HG03139 (cell line): ENCODE results near the gene HDGFL2.

ENCODE experiments used
- ATAC-seq: cut with Tn5 transposase; IDR thresholded peaks from one replicate; pipeline ENCODE4 v1.9.1; 2021; ENCODE audit not compliant: unreplicated experiment

The HDGFL2 gene

DNA sequence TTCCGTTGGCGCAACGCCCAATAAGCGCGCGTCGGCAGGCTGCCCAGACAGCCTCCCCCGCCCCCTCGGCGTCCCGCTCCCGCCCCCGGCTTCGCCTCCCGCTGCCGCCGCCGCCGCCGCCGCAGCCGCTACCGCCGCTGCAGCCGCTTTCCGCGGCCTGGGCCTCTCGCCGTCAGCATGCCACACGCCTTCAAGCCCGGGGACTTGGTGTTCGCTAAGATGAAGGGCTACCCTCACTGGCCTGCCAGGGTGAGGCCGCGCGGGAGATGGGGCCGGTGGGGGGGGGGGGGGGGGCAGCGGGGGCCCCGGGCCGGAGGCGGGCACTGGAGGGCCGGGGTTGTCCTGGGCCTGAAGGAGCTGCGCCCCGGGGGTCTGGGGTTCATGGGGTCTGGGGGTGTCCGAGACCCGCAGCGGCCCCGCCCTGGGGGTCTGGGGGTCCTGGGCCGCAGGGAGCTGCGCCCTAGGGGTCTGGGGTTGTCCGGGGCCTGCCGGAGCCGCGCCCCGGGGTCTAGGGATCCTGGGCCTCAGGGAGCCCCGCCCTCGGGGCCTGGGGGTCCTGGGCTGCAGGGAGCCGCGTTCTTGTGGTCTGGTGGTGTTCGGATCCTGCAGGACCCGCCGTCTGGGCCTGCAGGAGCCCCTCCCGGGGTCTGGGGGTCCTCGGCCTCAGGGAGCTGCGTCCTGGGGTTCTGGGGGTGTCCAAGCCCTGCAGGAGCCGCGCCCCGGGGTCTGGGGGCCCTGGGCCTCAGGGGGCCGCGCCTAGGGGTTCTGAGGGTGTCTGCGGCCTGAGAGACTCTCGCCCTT is at the start of gene HDGFL2:
TSS of gene HDGFL2 (plus strand) at position 124 of the 801 bp plus-strand sequence. CDS start at position 178, 54 bp downstream.
- no peak for ATAC-seq

DNA sequence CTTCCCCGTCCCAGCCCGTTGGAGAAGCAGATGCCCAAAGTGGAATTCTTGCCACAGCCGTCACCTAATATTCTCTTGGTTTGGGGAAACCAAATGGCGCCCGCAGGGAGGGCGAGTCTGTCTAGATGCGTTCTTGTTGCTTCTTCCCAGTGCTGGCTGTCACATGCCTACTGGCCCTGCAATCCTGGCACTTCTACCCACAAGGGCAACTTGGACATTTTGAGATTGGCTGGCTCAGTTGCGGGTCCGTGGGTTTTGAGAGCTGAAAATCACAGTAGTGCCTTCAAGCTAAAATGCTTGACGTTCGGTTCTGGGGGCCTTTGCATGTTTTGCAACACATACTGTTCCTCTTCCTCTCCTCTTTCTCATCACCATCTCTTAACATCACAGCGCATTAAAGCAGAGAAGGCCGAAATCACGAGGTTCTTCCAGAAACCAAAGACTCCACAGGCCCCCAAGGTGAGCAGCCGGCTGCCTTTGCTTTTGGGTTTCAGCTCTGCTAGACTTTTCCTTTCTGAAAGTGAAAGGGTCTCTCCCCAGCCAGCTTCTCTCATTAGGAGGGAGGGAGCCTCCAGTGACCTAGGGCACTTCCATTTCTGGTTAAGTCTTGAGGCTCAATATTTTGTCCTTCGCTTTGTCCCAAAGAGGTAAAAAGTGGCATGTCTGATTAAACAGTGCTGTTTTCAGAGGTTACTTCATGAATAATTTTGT is 48.5 kb upstream of the HDGFL2 start:
- ATAC-seq: no peak

DNA sequence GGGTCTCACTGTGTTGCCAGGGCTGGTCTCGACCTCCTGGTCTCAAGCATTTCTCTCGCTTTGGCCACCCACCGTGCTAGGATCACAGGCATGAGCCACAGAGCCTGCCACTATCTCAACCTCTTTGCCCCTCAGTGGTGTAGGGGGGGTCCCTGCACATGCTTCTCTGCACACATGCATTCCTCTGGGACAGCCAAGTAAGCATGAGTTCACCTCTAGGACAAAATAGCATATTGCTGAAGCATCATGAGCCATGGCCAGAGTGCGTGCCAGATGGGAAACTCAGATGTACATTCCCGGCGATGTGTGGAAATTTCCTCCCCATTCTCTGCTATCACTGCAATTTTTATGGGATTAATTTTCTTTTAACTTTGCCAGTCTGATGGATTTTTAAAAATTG is 46.6 kb upstream of the HDGFL2 start:
- ATAC-seq: no peak

DNA sequence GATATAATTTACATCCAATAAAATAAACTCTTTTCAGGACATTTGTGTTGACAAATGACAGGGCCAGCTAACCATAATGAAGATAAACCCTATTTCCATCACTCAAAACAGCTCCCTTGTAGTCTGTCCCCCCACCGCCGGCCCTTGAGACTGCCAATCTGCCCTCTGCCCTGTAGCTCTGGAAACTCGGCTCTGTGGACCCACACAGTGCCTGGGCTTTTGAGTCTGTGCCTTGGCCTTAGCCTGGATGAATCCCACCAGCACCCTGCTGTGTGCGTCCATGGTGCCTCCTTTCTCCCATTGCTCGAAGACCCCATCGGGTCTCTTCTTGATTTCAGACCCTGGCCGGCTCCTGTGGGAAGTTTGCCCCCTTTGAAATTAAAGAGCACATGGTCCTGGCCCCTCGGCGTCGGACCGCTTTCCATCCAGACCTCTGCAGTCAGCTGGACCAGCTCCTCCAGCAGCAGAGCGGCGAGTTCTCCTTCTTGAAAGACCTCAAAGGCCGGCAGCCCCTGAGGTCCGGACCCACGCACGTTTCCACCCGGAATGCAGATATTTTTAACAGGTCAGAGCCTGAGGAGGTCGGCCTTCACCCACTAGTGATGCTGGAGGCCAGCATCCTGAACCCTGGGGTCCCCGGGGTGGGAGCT is 43.6 kb upstream of the HDGFL2 start:
- no peak for ATAC-seq

DNA sequence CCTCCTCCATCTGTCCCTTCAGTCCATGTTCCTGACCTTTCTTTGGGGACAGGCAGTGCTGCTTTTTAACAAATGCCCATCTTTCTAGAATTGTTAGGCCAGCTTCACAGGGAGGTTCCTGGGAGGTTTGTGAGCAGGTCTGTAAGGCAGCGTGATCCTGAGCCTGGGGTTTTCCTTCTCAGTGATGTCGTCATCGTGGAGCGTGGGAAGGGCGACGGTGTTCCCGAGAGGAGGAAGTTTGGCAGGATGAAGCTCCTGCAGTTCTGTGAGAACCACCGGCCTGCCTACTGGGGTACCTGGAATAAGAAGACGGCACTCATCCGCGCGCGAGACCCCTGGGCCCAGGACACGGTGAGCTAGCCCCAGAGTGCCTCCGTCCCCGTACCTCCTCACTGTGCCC is 42.8 kb upstream of the HDGFL2 start:
- no peak for ATAC-seq

DNA sequence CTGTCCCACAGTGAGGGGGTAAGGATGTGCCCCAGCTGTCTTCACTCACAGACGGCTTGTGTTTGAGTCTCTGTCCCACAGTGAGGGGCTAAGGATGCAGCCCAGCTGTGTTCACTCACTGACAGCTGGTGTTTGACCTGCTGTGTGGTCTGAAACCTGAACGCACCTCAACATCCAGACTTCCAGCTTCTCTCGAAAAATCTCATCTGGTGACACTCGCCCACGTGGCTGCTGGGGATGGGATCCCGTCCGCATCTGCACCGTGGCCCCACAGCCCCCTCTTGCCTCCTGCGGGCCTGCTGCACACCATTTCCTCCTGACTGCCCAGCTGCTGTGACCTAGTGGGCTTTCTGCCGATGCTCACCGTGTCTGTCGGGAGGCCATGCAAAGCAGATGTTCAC is 42.3 kb upstream of the HDGFL2 start:
- ATAC-seq: no peak

DNA sequence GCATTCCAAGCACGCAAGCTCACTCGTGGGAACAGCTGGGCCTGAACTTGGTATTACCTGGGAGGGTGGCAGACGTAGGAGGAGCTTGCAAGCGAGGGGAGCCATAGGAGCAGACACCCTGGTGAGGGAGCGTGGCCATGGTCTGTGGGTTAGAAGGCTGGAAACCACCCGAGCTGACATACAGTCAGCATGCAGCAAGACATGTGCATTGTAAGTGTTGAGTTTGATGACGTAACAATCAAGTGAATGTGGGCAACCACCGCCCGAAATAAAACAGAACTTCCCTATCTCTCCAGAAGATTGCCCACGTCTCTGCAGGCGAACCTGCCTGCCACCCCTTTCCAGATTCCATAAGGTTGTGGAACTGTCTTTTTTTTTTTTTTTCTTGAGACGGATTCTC is 41.3 kb upstream of the HDGFL2 start:
- ATAC-seq: no peak

DNA sequence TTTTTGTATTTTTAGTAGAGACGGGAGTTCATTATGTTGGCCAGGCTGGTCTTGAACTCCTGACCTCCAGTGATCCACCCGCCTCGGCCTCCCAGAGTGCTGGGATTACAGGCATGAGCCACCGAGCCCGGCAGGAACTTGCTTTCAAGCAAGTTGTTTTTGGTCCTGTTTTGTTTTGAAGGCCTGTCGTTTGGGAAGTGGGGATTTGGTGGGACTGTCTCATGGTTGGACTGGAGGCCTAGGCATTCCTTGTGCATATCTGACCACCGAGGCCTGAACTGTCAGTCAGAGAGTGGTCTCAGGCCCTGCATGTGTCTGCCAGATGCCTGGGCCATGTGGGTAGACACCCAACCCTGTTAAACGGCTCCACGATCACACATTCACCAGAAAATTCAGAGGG is 40.8 kb upstream of the HDGFL2 start:
- no peak for ATAC-seq

DNA sequence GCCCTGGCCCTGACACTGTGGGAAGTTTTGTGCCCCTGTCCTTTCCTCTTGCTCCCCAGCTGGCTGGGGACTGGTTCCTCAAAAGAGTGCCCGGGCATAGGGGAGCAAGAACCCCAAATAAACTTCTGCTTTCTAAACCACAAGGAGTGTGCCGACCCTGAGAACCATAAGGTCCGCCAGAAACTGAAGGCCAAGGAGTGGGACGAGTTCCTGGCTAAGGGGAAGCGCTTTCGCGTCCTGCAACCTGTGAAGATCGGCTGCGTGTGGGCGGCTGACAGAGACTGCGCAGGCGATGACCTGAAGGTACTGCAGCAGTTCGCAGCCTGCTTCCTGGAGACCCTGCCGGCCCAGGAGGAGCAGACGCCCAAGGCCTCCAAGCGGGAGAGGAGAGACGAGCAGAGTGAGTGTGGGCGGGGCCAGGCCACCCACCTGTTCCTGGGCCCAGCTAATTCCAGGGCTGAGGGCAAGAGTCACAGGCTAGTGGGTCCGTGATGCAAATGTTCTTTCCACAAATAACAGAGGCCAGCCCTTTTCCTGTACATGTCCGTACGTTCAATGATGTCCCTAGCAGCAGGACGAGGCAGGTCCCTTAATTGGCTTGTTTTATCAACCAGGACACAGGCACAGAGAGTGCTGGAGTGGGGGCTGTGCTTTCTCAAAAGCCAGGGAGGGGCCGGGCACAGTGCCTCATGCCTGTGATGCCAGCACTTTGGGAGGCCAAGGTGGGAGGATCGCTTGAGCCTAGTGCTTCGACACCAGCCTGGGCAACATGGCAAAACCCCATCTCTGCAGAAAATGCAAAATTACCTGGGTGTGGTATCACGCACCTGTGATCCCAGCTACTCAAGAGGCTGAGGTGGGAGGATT is 40.1 kb upstream of the HDGFL2 start:
- ATAC-seq: no peak

DNA sequence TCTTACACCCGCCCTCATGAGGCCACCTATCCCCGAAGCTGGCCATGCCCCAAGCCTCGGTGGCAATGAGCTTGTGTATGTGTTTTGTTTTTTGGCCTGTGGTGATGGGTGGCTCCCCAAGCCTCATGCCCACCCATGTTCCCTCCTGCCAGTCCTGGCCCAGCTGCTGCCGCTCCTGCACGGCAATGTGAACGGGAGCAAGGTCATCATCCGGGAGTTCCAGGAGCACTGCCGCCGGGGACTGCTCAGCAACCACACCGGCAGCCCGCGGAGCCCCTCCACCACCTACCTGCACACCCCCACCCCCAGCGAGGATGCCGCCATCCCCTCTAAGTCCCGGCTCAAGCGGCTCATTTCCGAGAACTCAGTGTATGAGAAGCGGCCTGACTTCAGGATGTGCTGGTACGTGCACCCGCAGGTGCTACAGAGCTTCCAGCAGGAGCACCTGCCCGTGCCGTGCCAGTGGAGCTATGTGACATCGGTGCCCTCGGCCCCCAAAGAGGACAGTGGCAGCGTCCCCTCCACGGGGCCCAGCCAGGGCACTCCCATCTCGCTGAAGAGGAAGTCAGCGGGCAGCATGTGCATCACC is 39.1 kb upstream of the HDGFL2 start:
- no peak for ATAC-seq

DNA sequence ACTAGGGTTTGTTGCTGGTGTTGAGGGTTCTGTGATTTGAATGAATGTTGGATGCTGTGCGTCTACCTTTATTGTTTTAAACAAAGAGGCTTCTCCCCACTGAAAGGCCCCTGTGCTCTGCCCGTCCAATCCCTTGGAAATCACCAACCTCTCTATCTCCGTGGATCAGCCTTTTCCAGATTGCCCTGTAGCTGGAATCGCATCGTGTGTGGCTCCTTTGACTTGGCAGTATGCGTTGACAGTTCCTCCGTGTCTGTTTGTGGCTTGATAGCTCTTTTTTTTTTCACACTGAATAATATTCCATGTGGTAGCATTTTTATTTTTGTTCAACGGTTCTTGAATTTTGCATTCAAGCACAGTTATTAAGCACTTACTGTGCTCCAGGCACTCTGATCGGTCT is 37.7 kb upstream of the HDGFL2 start:
- no peak for ATAC-seq

DNA sequence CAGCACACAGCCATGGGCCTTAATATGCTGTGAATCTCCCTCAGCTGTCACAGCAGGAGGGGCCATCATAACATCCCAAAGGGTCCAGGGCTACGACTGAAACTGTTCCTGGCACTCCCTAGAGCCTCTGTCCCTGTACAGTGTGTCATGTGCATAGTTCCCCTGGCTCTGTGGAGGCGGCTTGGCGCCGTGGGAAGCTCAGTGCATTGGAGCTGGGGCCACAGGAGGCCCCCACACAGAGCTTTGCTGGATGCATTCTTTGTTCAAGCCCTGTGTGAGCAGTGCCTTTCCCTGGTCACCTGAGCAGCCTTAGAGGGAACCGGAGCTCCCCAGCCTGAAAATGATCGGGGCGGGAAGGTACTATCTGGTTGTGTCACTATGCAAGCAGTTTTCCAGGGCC is 35.9 kb upstream of the HDGFL2 start:
- no peak for ATAC-seq

DNA sequence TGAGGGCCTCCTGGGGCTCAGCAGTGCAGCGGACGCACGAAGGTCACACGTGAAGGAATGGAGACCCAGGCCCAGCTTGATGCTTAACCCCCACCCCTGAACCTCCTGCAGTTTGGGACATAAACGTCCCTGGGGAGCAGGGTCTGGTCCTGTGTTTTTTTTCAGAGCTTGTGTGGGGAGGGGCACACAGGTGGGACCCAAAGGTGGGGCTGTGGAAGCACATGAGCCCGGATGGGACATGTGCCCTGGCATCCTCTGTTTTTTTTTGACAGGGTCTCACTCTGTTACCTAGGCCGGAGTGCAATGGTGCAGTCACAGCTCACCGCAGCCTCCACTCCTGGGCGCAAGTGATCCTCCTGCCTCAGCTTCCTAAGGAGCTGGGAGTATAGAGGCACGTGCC is 35.0 kb upstream of the HDGFL2 start:
- ATAC-seq: no peak

DNA sequence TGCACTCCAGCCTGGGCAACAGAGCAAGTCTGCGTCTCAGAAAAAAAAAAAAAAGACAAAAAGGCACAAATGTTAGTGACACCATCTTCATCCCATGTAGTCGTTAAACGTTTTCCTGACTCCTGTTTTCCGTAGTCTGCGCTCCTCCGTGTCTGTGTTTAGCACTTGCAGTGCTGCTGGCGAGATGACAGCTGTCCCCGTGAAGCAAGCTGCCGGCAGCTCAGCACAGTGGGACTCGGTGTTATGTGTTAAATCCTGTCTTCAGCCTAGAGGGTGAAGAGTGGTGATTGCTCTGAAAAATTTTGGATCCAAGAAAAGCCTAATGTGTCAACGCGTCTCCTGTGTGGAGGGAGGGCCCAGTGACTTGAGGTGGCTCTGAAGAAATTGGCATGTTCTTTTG is 32.9 kb upstream of the HDGFL2 start:
- no peak for ATAC-seq

DNA sequence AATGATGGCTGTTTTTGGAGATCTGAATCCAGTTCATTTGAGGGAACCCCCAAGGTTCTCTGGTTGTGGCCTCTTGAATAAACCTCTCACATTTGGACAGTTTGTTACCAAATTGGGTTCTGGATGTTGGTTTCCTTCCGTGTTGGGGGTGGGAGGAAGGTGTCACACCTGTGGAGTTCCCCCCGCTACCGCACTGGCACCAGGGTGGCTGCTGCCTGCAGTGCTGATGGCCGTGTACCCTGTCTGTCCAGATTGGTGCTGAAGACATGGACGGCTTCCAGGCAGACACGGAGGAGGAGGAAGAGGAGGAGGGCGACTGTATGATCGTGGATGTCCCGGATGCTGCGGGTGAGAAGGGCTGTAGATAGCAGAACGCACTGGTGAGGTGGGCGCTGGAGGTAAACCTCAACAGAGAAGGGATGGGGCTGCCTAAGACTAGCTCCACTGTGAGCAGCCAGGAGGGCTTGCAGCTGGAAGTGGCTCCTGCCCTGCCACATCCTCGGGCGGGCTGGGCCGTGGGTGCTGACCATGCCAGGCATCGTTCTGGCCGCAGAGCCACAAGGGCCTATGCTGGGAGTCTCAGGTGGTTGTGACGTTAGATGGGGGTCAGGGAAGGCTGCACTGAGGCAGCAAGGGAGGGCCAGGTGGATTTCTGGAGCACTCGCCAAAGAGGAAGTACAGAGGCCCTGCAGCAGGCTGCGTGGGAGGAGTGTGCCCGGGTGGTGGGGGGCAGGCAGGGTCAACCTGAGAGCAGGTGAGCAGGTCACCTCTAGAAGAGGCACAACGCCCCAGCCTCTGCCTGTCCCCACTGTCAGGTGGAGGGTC is 29.9 kb upstream of the HDGFL2 start:
- ATAC-seq: no peak

DNA sequence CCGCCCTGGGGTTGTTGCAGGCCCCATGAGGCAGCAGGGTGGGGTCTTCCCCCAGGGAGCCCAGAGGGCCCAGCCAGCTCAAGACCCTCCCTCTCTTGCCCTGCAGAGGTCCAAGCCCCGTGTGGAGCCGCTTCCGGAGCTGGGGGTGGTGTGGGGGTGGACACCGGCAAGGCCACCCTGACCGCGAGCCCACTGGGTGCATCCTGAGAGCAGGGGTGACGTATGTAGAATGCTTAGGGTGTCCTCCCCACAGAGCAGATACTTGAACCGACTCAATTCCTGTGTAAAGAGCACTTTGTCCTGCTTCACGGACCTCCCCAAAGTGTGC is 29.3 kb upstream of the HDGFL2 start:
- ATAC-seq: no peak

DNA sequence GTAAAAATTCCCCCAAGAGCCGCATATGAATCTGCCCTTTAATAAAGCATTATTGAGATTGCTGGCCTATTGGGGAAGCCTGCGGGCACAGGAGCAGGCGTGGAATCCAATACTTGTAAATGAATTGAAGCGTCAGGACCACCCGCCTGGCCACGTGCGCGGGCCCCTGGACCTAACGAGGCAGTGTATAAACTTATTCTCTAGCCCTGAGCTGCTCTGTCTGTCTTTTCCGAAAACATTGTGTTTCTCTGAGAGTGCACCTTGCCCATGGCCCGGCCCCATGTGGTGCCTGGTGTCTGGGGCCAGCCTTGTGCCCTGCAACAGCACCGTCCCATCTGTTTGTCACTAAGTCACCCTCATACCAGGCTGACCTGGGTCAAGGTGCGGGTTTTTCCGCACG is 28.9 kb upstream of the HDGFL2 start:
- ATAC-seq: no peak

DNA sequence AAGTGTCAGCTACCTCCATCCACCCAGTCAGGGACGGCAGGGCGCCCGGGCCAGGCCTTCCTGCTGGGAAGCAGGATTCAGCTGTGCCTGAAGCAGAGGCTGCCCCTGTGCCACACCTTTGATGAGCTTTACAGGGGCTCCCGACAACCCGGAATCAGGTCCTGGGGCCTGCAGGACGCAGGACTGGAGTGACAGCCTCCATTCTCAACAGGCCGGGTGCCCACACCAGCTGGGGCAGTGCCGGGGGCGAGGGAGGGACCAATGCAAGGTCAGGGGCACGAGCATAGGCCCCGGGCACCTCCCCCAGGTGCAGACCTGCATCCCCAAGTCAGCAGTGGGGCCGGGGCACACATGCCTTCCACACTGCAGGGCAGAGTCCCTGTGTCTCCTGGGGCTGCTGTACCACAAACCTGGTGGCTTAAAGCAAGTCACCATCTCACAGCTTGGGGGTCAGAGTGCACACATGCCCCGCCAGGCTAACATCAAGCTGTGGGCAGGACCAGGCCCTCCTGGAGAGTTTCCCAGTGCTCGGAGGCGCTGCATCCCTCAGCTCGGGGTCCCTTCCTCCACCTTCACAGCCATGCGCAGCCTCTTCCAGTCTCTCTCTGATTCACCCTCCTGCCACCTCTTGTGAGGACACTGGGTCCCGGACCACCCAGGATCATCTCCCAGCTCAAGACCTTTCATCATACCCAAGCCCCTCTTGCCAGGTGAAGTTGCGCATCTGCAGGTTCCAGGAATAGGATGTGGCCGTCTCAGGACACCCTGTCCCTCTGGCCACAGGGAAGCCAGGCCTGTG is 27.9 kb upstream of the HDGFL2 start:
- no peak for ATAC-seq
